NCI-H82 treated with DMSO at 0.1 percent for 48 hours (cell line): ENCODE data around the gene MRPL53.

Experiments used
- DNase-seq: peaks from one replicate; lab custom pipeline; 2025; ENCODE audit not compliant: unreplicated experiment; lab: John Stamatoyannopoulos, UW

MRPL53 gene

DNA sequence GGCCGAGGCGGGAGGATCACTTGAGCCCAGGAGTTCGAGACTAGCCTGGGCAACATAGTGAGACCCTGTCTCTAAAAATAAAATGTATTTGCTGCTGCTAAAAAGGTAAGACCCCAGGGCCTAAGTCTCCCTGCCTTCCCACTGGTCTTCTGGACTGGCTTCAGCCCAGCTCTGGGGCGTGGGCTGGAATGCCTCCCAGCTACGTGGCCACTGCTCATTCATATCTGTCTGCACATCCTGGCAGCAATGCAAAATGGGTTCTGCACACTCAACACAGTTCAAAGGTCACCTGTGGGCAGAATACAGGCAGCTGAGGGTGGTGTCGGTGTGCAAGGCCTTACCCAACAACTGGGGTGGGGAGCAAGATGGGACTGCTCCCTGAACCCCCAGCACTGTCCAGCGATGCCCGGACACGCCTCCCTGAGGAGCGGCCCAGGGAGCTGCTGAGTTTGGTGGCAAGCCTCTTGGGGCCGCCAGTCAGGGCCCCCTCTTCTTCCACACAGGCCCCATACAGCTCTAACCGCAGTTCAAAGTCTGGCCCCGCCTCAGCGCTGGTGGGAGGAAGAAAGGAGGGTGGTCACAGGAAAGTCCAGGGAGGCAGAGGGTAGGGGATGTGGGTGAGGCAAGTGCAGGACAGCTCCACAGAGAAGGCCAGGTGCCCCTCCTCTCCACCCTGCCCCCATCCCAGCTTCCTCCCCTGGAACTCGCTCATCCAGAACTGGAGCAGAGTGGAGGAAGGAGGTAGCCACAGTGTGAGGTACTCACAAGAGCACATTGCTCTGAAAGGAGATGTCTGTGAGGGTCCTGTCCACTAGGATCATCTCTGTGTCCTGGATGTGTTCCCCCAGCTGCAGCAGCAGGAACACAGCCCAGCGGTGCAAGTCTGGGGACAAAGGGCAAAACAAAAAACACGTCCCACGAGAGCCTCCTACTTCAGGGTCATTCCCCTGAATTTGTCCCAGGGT is 42.7 kb downstream of the MRPL53 start:
- DNase-seq = no peak

DNA sequence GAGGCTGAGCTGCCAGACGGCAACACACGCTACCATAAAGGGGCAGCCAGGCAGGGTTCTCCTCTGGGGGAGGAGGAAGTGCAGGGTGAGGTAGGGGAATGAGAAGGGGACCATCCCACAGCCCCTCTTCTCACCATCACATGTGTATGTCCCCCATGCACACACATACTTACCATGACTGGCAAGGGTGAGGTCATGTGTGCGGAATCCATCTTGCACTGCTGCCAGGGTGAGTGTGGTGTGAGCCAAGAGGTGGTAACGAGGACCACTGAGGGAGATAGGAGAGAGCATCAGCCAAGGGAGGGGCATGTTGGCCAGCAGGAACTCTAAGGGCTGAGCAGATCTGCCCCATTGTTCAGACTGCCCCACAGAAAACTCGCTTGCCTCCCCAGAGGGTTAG is 43.8 kb downstream of the MRPL53 start:
- DNase-seq = no peak

DNA sequence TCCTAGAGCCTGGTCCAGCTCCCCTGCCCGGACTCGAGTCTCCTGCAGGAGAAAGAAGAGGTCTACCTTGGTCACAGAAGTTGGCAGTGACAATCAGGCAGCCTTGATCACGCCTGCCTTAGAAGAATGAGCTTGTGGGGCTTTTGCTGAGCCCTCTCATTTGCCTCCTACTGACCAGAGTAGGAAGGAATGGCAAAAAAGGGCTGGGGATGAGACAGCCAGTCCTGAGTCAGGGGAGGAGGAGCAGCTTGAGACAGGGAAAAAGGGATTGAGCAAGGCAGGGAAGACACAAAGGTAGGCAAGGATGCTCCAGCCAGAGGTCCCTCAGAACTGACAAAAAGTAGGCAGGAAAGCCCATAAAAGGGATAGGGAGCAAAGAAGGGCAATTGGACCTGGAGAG is 44.9 kb downstream of the MRPL53 start:
- no peak for DNase-seq

DNA sequence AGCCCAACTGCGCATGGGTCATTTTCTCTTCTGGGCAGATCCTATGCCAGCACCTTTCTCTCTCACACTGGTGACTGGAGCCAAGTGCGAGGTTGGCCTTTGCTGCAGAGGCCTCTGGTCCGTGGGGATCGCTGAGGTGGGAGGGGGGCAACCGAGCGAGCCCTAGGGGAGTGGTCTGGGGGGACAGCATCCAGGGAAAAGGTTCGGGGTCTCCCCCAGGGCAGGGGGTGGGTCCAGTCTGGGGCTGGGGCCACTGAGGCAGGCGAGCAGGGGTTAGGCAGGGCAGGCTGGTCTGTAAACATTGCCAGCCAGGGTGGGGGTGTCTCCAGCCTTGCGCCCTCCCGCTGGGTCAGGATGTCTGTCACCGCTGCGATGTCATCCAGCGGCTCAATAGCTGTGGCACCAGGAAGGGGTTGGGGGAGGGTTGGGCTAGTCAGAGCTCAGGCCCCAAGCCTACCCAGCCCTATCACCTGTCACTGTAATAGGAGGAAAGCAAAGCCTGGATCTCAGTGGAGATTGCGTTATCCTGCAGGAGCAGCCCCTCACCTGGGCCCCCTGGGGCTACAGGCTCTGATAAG is 46.2 kb downstream of the MRPL53 start:
- DNase-seq = no peak

DNA sequence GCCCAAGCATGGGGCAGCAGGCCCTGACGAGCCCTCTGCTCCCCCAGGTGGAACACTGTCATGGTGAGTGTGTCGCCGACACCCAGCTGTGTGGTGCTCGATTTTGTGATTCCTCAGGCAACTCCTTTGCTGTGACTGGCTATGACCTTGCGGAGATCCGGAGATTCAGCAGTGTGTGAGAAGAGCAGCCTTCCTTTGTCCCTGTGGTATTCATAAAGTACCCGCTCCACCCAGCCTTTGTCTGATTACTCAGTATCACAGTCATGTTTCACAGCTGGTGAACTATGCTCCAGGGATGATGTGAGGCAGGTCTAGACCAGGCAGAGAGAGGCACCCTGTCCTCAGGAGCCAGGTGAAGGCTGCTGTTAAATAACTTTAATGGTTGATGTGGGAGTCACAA is 47.0 kb downstream of the MRPL53 start:
- no peak for DNase-seq

DNA sequence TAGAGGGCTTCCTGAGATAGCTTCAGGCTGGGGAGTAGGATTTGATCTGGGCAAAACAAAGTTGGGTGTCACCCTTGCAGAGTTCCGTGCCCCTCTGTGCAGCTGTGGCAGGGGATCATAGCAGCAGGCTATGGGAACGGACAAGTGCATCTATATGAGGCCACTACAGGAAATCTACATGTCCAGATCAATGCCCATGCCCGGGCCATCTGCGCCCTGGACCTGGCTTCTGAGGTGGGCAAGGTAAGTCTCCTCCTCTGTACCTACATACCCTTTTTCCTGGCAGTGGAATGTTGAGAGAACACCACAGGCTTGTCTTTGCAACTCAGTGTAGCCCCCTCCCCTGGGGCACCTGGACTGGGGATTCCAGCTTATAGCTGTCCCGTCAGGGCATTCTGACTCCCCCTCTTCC is 47.5 kb downstream of the MRPL53 start:
- no peak for DNase-seq

DNA sequence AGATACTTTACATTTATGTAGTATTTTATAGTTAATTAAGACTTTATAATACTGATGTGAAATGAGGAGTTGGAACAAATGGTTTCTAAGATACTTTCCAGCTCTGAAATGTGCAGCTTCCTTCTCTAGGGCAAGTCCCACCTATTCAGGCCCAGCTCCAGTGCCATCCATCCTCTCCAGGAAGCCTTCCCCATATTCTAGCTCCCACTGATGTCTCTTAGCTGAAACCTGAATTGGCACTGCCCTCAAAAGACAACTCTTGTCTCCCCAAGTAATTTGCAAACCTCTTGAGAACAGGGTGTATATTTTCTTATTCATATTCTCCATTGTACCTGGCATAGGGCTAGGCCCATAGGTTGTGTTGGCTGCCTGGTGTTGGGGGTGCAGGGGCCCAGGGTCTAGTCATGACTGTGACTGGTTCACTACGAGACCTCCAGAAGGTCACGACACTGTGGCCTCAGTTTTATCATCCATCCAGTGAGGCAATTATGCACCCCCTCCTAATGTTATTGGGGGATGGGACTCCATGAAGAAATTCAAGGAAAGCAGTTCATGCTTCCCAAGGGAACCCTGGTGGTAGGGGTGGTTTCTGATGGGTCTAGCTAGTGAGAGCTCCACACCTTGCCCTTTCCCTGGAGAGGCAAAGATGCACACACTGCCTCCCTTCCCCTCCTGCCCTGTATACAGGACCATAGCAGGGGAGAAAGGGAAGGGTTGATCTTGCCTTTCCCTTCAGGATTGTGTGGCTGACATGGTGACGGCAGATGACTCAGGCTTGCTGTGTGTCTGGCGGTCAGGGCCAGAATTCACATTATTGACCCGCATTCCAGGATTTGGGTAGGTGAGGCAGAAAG is 48.1 kb downstream of the MRPL53 start:
- DNase-seq = no peak

DNA sequence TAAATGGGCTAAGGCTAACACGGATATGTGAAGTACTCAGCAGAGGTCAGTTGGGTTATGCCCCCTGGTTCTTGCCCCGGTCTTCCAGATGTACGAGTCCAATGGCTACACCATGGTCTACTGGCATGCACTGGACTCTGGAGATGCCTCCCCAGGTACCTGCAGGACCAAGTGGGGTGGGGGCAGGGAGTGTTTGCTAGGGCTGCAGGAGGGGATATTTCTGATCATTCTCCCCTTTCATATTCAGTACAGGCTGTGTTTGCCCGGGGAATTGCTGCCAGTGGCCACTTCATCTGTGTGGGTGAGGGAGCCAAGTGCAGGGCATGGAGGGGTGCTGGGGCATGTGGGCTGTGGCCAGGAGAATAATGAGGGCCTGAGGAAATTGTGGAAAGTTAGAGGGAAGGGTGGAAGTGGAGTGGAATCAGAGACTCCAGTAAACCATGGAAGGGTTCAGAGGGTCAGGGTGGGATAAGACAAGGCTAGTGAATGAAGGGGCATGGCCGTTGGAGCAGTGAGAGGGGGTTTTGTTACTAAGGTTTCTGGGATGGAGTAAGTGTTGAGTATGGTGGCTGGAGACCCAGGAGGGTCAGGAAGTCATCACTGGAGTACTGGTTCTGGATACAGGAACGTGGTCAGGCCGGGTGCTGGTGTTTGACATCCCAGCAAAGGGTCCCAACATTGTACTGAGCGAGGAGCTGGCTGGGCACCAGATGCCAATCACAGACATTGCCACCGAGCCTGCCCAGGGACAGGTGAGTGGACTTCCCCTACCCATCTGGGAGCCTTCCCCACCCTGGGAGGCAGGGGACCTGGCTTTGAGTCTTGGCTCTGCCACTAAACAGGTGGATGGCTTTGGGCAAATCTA is 49.0 kb downstream of the MRPL53 start:
- no peak for DNase-seq
